ENCODE data around the gene TTN. TPM values are rescaled to one million over a fixed set of nuclear protein-coding genes. Genes with fewer than 3 reads are reported as not detected.

Gene TTN
- total and polyA plus RNA-seq, 2 donors (not counting 1 experiment from before 2014, with no cell fraction given) = 1.7 to 46.4 TPM

DNA sequence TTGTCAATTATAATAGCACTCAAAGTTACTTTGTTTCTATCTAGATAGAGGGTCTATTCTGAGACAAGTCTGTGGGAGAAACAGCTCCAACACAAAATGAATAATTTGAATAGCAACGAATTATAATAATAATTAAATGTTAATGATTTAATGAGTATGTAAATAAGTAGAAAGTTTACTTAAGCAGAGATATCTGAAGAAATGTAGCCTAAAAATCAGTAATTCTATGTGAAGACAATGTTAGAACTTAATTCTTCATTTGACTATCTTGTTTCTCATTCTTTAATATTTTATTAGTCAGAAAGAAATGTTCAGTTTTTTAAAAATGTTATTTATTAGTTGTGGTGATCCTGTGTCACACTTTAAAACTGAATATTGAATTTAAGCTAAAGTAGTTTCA is 165.7 kb downstream of the TTN start:
- Histone ChIP-seq H3K4me1 (ENCODE audit: control insufficient read depth in 2 of 2, insufficient read depth in 2 of 2, low read length in 2 of 2) (no peaks in the 10 kb centered on the region), H4K20me1 (ENCODE audit: control insufficient read depth, insufficient read depth, low read length, poor library complexity, severe bottlenecking) (no peaks in the 10 kb centered on the region), H3K9ac (ENCODE audit: low read length) (no peak overlapping the region), H3K27ac (ENCODE audit: low read length in 2 of 2) (no peak overlapping the region), H2AFZ (ENCODE audit: insufficient read depth, low read depth, low read length, poor library complexity, severe bottlenecking) (no peak overlapping the region), H3K4me2 (replicated peaks; ENCODE audit: low read depth, low read length, poor library complexity, severe bottlenecking) (no peak overlapping the region), H3K79me2 (ENCODE audit: control insufficient read depth, insufficient read depth, low read length) (no peaks in the 10 kb centered on the region), H3K4me3 (ENCODE audit: control extremely low read depth in 1 of 5, extremely low read depth in 1 of 5, insufficient read depth in 1 of 5, low read depth in 2 of 5, low read length in 4 of 5) (no peak overlapping the region), H3K9me3 (ENCODE audit: control extremely low read depth in 1 of 3, control insufficient read depth in 2 of 3, insufficient read depth in 1 of 3, low read length in 2 of 3) (no peaks in the 10 kb centered on the region), H3K27me3 (replicated peaks in 1 of 4; ENCODE audit: control extremely low read depth in 1 of 4, control insufficient read depth in 3 of 4, insufficient read depth in 4 of 4, low read length in 3 of 4) (no peaks in the 10 kb centered on the region), H3K36me3 (replicated peaks in 1 of 2; ENCODE audit: control extremely low read depth in 1 of 2, control insufficient read depth in 1 of 2, extremely low read depth in 1 of 2, insufficient read depth in 2 of 2, low read length in 1 of 2) (peaks cover 0 to 1% of the 10 kb centered on the region in 2 experiments)
- intact Hi-C loops (cut with micrococcal nuclease) = no loop called here
- no peak for DNase-seq
- Mint-ChIP-seq H3K27me3 (no peaks in the 10 kb centered on the region), H3K9me3 (ENCODE audit: insufficient read depth) (no peaks in the 10 kb centered on the region), H3K27ac (no peak overlapping the region), H3K4me3 (no peak overlapping the region), H3K4me1 (no peaks in the 10 kb centered on the region)
- TF ChIP-seq, protein P1, sequence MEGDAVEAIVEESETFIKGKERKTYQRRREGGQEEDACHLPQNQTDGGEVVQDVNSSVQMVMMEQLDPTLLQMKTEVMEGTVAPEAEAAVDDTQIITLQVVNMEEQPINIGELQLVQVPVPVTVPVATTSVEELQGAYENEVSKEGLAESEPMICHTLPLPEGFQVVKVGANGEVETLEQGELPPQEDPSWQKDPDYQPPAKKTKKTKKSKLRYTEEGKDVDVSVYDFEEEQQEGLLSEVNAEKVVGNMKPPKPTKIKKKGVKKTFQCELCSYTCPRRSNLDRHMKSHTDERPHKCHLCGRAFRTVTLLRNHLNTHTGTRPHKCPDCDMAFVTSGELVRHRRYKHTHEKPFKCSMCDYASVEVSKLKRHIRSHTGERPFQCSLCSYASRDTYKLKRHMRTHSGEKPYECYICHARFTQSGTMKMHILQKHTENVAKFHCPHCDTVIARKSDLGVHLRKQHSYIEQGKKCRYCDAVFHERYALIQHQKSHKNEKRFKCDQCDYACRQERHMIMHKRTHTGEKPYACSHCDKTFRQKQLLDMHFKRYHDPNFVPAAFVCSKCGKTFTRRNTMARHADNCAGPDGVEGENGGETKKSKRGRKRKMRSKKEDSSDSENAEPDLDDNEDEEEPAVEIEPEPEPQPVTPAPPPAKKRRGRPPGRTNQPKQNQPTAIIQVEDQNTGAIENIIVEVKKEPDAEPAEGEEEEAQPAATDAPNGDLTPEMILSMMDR (IDR thresholded peaks at IDR 0.05) = no peak
- TF ChIP-seq EZH2 (IDR thresholded peaks at IDR 0.05; ENCODE audit: borderline replicate concordance, insufficient read depth, low read depth, low read length, poor library complexity, severe bottlenecking) = no peak
- CTCF ChIA-PET = no interaction called here
- WGBS (ENCODE audit: insufficient coverage) = no CpG with 5 or more reads among the region's 1 CpG
- ATAC-seq (ENCODE audit: low read depth) = no peak
- POLR2A ChIA-PET = no interaction called here

DNA sequence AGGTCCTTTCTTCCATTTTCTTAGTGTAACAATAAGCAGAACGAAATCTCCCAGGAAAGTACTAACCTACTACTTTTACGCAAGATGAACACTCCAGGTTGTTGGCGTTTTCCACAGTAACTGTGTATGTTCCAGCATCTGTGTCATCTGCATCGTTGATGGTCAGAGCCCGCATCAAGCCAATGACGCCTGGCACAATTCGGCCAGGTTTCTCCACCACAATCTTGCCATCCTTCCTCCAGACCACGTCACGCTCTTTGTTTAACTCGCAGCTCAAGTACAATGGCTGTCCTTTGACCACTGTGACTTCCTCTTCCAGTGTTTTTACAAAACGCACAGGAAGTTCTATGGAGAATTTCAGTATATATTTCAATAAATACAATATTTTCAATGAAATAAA is 171.3 kb downstream of the TTN start:
- TF ChIP-seq, protein P1 (IDR thresholded peaks at IDR 0.05) = no peak
- TF ChIP-seq EZH2 (IDR thresholded peaks at IDR 0.05; ENCODE audit: borderline replicate concordance, insufficient read depth, low read depth, low read length, poor library complexity, severe bottlenecking) = no peak
- ChIA-PET POLR2A (no interaction called here), CTCF (no interaction called here)
- H3K4me3 Mint-ChIP-seq = no peak overlapping the region
- ATAC-seq (ENCODE audit: low read depth) (no peak), DNase-seq (no peak)
- no peak overlapping the region for H2AFZ ChIP-seq (ENCODE audit: insufficient read depth, low read depth, low read length, poor library complexity, severe bottlenecking)
- 97% methylated on average over 6 of the region's 11 CpGs for WGBS (ENCODE audit: insufficient coverage)
- H3K4me2 ChIP-seq (replicated peaks; ENCODE audit: low read depth, low read length, poor library complexity, severe bottlenecking) = no peak overlapping the region
- H3K27me3 ChIP-seq (replicated peaks in 1 of 4; ENCODE audit: control extremely low read depth in 1 of 4, control insufficient read depth in 3 of 4, insufficient read depth in 4 of 4, low read length in 3 of 4) = no peaks in the 10 kb centered on the region
- no peaks in the 10 kb centered on the region for H3K79me2 ChIP-seq (ENCODE audit: control insufficient read depth, insufficient read depth, low read length)
- no peak overlapping the region for H3K27ac Mint-ChIP-seq
- H4K20me1 ChIP-seq (ENCODE audit: control insufficient read depth, insufficient read depth, low read length, poor library complexity, severe bottlenecking) = no peaks in the 10 kb centered on the region
- H3K9me3 Mint-ChIP-seq (ENCODE audit: insufficient read depth) = no peaks in the 10 kb centered on the region
- H3K4me1 ChIP-seq (ENCODE audit: control insufficient read depth in 2 of 2, insufficient read depth in 2 of 2, low read length in 2 of 2) = no peaks in the 10 kb centered on the region
- no peaks in the 10 kb centered on the region for H3K27me3 Mint-ChIP-seq
- no peaks in the 10 kb centered on the region for H3K4me1 Mint-ChIP-seq
- no peak overlapping the region for H3K9ac ChIP-seq (ENCODE audit: low read length)
- intact Hi-C loops (cut with micrococcal nuclease) = no loop called here
- H3K4me3 ChIP-seq (ENCODE audit: control extremely low read depth in 1 of 5, extremely low read depth in 1 of 5, insufficient read depth in 1 of 5, low read depth in 2 of 5, low read length in 4 of 5) = no peak overlapping the region
- peaks cover 8 to 25% of the 10 kb centered on the region in 2 experiments for H3K36me3 ChIP-seq (replicated peaks in 1 of 2; ENCODE audit: control extremely low read depth in 1 of 2, control insufficient read depth in 1 of 2, extremely low read depth in 1 of 2, insufficient read depth in 2 of 2, low read length in 1 of 2)
- no peak overlapping the region for H3K27ac ChIP-seq (ENCODE audit: low read length in 2 of 2)
- no peaks in the 10 kb centered on the region for H3K9me3 ChIP-seq (ENCODE audit: control extremely low read depth in 1 of 3, control insufficient read depth in 2 of 3, insufficient read depth in 1 of 3, low read length in 2 of 3)

Data from B cell (primary cell).